Measurements from ENCODE around the gene UBAC2. TPM values are rescaled to one million over a fixed set of nuclear protein-coding genes. Genes with fewer than 3 reads are reported as not detected.

UBAC2 gene
- total RNA-seq, 1 experiment from 2014 or later: 103 TPM

DNA sequence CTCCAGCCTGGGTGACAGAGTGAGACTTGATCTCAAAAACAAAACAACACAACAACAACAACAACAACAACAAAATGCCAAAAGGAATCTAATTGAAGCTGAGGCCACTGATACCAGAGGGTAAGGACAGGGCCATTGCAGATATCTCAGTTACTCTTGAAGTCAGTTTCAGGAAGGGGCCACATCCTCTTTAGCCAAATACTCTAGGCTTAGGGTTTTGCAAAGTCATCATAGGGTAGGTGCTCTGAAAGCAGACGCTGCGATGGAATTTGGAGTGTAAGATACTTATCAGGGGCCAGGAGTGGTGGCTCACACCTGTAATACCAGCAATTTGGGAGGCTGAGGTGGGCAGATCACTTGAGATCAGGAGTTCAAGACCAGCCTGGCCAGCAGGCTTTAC lies 46.6 kb upstream of the UBAC2 start:
- Histone ChIP-seq H3K4me3 (ENCODE audit: low read depth, low read length) (no peak overlapping the region), H3K4me1 (peaks cover 7% of the 10 kb centered on the region), H3K9me3 (no peaks in the 10 kb centered on the region), H3K36me3 (ENCODE audit: control insufficient read depth, insufficient read depth, low read length) (no peaks in the 10 kb centered on the region), H3K27me3 (replicated peaks; ENCODE audit: control insufficient read depth, insufficient read depth, low read length) (no peaks in the 10 kb centered on the region)
- Mint-ChIP-seq H3K9me3 (ENCODE audit: unreplicated experiment) (no peaks in the 10 kb centered on the region), H3K4me1 (ENCODE audit: low read depth, unreplicated experiment) (peaks cover 15% of the 10 kb centered on the region), H3K36me3 (ENCODE audit: insufficient read depth, unreplicated experiment) (no peaks in the 10 kb centered on the region), H3K27me3 (ENCODE audit: insufficient read depth, unreplicated experiment) (no peaks in the 10 kb centered on the region), H3K4me3 (ENCODE audit: unreplicated experiment) (no peak overlapping the region), H3K27ac (ENCODE audit: unreplicated experiment) (no peak overlapping the region)
- ChIA-PET POLR2A (no interaction called here), CTCF (no interaction called here)
- no TSS peak for BruUV-seq (replicated peaks)
- intact Hi-C loops (cut with micrococcal nuclease; ENCODE audit: unreplicated experiment): no loop called here
- TF ChIP-seq, protein P1, sequence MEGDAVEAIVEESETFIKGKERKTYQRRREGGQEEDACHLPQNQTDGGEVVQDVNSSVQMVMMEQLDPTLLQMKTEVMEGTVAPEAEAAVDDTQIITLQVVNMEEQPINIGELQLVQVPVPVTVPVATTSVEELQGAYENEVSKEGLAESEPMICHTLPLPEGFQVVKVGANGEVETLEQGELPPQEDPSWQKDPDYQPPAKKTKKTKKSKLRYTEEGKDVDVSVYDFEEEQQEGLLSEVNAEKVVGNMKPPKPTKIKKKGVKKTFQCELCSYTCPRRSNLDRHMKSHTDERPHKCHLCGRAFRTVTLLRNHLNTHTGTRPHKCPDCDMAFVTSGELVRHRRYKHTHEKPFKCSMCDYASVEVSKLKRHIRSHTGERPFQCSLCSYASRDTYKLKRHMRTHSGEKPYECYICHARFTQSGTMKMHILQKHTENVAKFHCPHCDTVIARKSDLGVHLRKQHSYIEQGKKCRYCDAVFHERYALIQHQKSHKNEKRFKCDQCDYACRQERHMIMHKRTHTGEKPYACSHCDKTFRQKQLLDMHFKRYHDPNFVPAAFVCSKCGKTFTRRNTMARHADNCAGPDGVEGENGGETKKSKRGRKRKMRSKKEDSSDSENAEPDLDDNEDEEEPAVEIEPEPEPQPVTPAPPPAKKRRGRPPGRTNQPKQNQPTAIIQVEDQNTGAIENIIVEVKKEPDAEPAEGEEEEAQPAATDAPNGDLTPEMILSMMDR (IDR thresholded peaks at IDR 0.05; ENCODE audit: insufficient read depth in 1 of 2, low read depth in 1 of 2, low read length in 1 of 2, severe bottlenecking in 1 of 2, unreplicated experiment in 1 of 2): no peak
- DNase-seq: no peak

DNA sequence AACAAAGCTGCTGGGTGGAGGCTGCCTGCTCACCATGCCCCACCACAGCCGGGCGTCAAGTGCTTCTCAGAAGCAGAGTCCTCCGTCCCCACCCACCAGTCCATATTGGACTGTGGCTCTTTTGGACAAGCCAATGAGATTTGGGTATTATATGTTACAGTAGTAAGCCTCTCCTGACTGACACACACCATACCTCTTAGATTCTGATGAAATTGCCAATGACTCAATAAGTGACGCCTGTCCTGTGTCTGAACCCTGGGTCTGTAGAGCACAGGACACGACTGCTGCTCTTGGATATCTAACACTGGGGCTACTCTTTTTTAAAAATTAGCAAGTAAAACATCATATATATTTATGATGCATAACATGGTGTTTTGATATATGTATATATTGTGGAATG lies 44.8 kb upstream of the UBAC2 start:
- H3K9me3 ChIP-seq: no peaks in the 10 kb centered on the region
- Mint-ChIP-seq H3K27ac (ENCODE audit: unreplicated experiment) (no peak overlapping the region), H3K27me3 (ENCODE audit: insufficient read depth, unreplicated experiment) (no peaks in the 10 kb centered on the region), H3K4me3 (ENCODE audit: unreplicated experiment) (no peak overlapping the region), H3K9me3 (ENCODE audit: unreplicated experiment) (no peaks in the 10 kb centered on the region), H3K4me1 (ENCODE audit: low read depth, unreplicated experiment) (peaks cover 28% of the 10 kb centered on the region), H3K36me3 (ENCODE audit: insufficient read depth, unreplicated experiment) (no peaks in the 10 kb centered on the region)
- intact Hi-C loops (cut with micrococcal nuclease; ENCODE audit: unreplicated experiment): no loop called here
- no peaks in the 10 kb centered on the region for H3K27me3 ChIP-seq (replicated peaks; ENCODE audit: control insufficient read depth, insufficient read depth, low read length)
- TF ChIP-seq, protein P1 (IDR thresholded peaks at IDR 0.05; ENCODE audit: insufficient read depth in 1 of 2, low read depth in 1 of 2, low read length in 1 of 2, severe bottlenecking in 1 of 2, unreplicated experiment in 1 of 2): no peak
- H3K36me3 ChIP-seq (ENCODE audit: control insufficient read depth, insufficient read depth, low read length): no peaks in the 10 kb centered on the region
- no TSS peak for BruUV-seq (replicated peaks)
- peaks cover 21% of the 10 kb centered on the region for H3K4me1 ChIP-seq
- CTCF ChIA-PET: interaction anchor here (0.7 kb wide), 1 partner anchor 306 kb away, joined by 3 read pairs; no protein-coding TSS in a partner anchor
- no peak for DNase-seq
- no peak overlapping the region for H3K4me3 ChIP-seq (ENCODE audit: low read depth, low read length)
- POLR2A ChIA-PET: no interaction called here

DNA sequence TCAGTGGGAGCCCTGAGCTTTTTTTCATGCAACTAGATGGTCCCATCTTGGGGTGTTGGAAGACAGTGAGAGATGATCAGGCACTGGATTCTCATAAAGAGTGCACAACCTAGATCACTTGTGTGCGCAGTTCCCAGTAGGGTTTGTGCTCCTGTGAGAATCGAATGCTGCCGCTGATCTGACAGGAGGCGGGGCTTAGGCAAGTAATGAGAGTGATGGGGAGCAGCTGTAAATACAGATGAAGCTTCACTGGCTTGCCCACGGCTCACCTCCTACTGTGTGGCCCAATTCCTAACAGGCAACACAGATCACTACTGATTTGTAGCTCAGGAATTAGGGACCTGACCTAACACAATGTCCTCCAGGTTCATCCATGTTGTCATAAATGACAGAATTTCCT lies 43.6 kb upstream of the UBAC2 start:
- H3K27ac Mint-ChIP-seq (ENCODE audit: unreplicated experiment): no peak overlapping the region
- H3K27me3 ChIP-seq (replicated peaks; ENCODE audit: control insufficient read depth, insufficient read depth, low read length): no peaks in the 10 kb centered on the region
- H3K36me3 ChIP-seq (ENCODE audit: control insufficient read depth, insufficient read depth, low read length): no peaks in the 10 kb centered on the region
- H3K27me3 Mint-ChIP-seq (ENCODE audit: insufficient read depth, unreplicated experiment): no peaks in the 10 kb centered on the region
- TF ChIP-seq, protein P1 (IDR thresholded peaks at IDR 0.05; ENCODE audit: insufficient read depth in 1 of 2, low read depth in 1 of 2, low read length in 1 of 2, severe bottlenecking in 1 of 2, unreplicated experiment in 1 of 2): no peak
- no peak overlapping the region for H3K4me3 Mint-ChIP-seq (ENCODE audit: unreplicated experiment)
- DNase-seq: no peak
- peaks cover 23% of the 10 kb centered on the region for H3K4me1 ChIP-seq
- intact Hi-C loops (cut with micrococcal nuclease; ENCODE audit: unreplicated experiment): no loop called here
- H3K36me3 Mint-ChIP-seq (ENCODE audit: insufficient read depth, unreplicated experiment): no peaks in the 10 kb centered on the region
- no peak overlapping the region for H3K4me3 ChIP-seq (ENCODE audit: low read depth, low read length)
- no TSS peak for BruUV-seq (replicated peaks)
- CTCF ChIA-PET: interaction anchor here (0.6 kb wide), 1 partner anchor 128 kb away, joined by 3 read pairs; no protein-coding TSS in a partner anchor
- H3K9me3 ChIP-seq: no peaks in the 10 kb centered on the region
- H3K9me3 Mint-ChIP-seq (ENCODE audit: unreplicated experiment): no peaks in the 10 kb centered on the region
- H3K4me1 Mint-ChIP-seq (ENCODE audit: low read depth, unreplicated experiment): peaks cover 22% of the 10 kb centered on the region
- POLR2A ChIA-PET: no interaction called here
